Cardiac muscle cell (in vitro differentiated cells and primary cell): ENCODE measurements around the gene GDPD4. TPM values are rescaled to one million over a fixed set of nuclear protein-coding genes. Genes with fewer than 3 reads are reported as not detected.

Experiments
- DNase-seq, 2 donors: peaks; one replicate each; pipeline versions ENCODE4 v3.0.0 to v3.0.0-alpha.2; 2010 to 2017; ENCODE audit warnings: low read depth in 1 of 2, low spot score in 1 of 2
- H3K27ac ChIP-seq: fragments of 200-600 bp; sonication (generic); 2 replicates; pipeline ENCODE4 v1.5.1; 2016
- H3K27me3 ChIP-seq: fragments of 200-600 bp; sonication (generic); 2 replicates; pipeline ENCODE4 v1.6.0; 2016; ENCODE audit warnings: control low read depth
- H3K36me3 ChIP-seq: fragments of 200-600 bp; sonication (generic); 2 replicates; pipeline ENCODE4 v1.5.1; 2016; ENCODE audit warnings: control low read depth
- H3K4me1 ChIP-seq: fragments of 200-600 bp; sonication (generic); 2 replicates; pipeline ENCODE4 v1.8.1; 2017; ENCODE audit warnings: low read depth, mild to moderate bottlenecking, mixed run types
- H3K4me3 ChIP-seq: fragments of 200-600 bp; sonication (generic); 2 replicates; pipeline ENCODE4 v1.5.1; 2016; ENCODE audit warnings: mild to moderate bottlenecking
- H3K9me3 ChIP-seq: fragments of 200-600 bp; sonication (generic); 2 replicates; pipeline ENCODE4 v1.5.1; 2017; ENCODE audit warnings: low read depth, mild to moderate bottlenecking, control low read depth
- polyA plus RNA-seq: library from polyadenylated mRNA; unstranded; fragments of >200 nt; fragmentation: Nextera tagmentation; extraction: Ambion mirVana; gene quantifications from 2 replicates; pipeline ENCODE4 v1.2.1, GENCODE V29; 2016
- total RNA-seq: library from RNA; depleted of rRNA; stranded (reverse); fragments of >200 nt; gene quantifications from 2 replicates; pipeline ENCODE4 v1.2.3, GENCODE V29; 2016
- TF ChIP-seq, protein P1 (sequence below): IDR thresholded peaks from 2 replicates; pipeline ENCODE4 v1.5.1; 2012; ENCODE audit warnings: low read depth, mild to moderate bottlenecking, low read length

GDPD4 gene
- total and polyA plus RNA-seq, 2 experiments from 2014 or later = not detected

DNA sequence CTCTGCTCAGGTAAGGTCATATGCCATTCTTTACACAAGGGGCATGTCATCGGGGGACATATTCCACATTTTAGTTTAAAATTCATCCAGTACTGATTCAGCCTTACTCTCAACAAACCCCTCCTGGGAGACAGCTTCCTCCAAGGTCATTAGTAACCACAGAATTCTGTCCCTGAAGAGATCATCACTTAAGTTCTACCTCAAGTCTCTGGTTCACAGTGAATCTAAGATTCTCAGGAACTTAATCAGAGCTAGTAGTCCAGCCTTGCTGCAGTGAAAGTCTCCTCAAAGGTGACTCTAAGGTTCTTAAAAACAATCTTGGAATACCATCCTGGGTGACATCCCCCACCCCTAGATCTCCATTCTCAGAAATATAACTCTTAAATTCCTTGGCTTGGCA is 18.9 kb upstream of the GDPD4 start:
- Histone ChIP-seq H3K9me3 (no peaks in the 10 kb centered on the region), H3K36me3 (no peaks in the 10 kb centered on the region), H3K27me3 (no peaks in the 10 kb centered on the region), H3K27ac (no peak overlapping the region), H3K4me1 (no peaks in the 10 kb centered on the region), H3K4me3 (no peak overlapping the region)
- TF ChIP-seq, protein P1, sequence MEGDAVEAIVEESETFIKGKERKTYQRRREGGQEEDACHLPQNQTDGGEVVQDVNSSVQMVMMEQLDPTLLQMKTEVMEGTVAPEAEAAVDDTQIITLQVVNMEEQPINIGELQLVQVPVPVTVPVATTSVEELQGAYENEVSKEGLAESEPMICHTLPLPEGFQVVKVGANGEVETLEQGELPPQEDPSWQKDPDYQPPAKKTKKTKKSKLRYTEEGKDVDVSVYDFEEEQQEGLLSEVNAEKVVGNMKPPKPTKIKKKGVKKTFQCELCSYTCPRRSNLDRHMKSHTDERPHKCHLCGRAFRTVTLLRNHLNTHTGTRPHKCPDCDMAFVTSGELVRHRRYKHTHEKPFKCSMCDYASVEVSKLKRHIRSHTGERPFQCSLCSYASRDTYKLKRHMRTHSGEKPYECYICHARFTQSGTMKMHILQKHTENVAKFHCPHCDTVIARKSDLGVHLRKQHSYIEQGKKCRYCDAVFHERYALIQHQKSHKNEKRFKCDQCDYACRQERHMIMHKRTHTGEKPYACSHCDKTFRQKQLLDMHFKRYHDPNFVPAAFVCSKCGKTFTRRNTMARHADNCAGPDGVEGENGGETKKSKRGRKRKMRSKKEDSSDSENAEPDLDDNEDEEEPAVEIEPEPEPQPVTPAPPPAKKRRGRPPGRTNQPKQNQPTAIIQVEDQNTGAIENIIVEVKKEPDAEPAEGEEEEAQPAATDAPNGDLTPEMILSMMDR = no peak
- no peak for DNase-seq

DNA sequence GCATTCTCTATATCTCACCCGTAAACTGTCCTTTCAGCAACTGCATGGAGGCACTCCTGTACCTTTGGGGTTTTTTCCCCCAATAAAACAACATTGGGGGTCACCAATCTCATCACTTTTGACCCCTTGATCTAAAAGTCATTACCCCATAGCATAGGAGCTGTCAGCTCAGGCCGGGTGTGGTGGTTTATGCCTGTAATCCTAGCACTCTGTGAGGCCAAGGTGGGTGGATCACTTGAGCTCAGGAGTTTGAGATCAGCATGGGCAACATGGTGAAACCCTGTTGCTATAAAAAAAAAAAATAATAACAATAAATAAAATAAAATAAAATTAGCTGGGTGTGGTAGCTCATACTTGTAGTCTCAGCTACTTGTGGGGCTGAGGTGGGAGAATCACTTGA is 17.1 kb upstream of the GDPD4 start:
- Histone ChIP-seq H3K4me3 (no peak overlapping the region), H3K36me3 (no peaks in the 10 kb centered on the region), H3K27ac (no peak overlapping the region), H3K27me3 (no peaks in the 10 kb centered on the region), H3K4me1 (no peaks in the 10 kb centered on the region), H3K9me3 (no peaks in the 10 kb centered on the region)
- TF ChIP-seq, protein P1 = no peak
- DNase-seq = no peak

DNA sequence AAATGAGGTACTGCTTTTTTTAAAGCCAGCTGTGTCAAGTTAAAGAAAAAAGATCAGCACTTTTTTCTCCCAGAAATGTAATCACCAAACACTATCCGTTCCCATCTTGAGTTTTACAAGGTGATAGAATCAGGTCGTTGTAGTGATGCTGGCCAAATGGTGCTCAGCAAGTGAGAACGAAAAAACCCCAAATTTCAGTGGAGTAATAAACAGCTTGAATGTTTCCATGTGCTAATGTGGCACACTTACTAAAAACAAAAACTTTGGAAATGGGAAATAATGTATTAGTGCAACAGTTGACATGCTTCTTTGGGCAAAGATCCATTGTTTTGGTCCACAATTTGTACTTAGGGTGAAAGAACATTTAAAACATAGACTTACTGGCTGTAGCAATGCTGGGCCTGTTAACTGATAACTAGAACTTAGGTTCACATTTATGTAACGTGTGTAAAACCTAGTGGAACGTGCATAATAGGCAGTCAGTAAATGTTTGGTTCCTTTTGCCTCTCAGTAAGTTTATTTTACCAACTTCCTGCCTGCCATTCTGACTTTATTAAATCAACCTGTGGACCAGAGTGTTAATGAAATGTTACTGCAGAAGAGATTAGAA is 15.4 kb upstream of the GDPD4 start:
- TF ChIP-seq, protein P1 = no peak
- Histone ChIP-seq H3K27ac (no peak overlapping the region), H3K9me3 (no peaks in the 10 kb centered on the region), H3K36me3 (no peaks in the 10 kb centered on the region), H3K4me3 (no peak overlapping the region), H3K4me1 (no peaks in the 10 kb centered on the region), H3K27me3 (no peaks in the 10 kb centered on the region)
- DNase-seq = no peak

DNA sequence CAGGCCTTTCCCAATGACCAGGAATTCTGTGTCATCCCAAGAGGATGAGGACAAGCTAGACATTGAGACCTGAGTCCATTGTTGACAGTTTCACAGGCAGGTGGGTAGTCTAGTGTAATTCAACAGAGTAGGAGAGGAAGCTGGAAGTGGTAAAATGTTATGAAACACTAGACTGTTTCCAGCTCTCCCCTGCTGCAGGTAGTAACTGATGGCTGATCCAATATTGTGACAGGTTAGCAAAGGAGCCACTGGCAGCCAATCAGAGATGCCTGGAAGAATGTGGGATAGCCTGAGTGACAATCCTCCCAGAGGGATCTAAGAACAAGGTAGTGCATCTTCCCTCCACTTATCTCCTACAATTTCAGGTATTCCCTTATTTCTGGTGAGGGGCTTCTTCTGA is 10.6 kb upstream of the GDPD4 start:
- TF ChIP-seq, protein P1 = no peak
- H3K27me3 ChIP-seq = no peaks in the 10 kb centered on the region

DNA sequence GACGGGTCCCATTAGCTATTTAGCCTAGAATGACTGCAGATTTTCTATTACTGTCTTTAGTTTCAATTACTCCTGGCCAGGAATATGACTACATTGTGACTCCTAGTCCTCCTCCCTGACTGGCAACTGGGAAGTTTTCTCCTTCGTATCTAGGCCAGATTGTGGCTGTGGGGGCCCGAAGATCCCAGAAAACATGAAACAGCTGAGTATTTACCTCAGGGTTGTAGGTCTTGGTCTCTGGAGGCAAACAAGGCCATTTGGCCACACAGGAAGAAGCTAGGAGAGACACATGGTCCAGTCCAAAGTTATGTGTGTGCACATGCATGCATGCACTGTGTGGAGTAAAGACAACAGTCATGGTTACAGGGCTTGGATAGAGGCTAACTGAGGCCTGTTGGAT is 10.2 kb upstream of the GDPD4 start:
- Histone ChIP-seq H3K4me3 (no peak overlapping the region), H3K27ac (no peak overlapping the region), H3K36me3 (no peaks in the 10 kb centered on the region), H3K27me3 (no peaks in the 10 kb centered on the region), H3K4me1 (no peaks in the 10 kb centered on the region), H3K9me3 (no peaks in the 10 kb centered on the region)
- DNase-seq = no peak
- TF ChIP-seq, protein P1 = no peak

More for the DNA sequence above, 10.6 kb upstream of the GDPD4 start:
- Histone ChIP-seq H3K36me3 (no peaks in the 10 kb centered on the region), H3K9me3 (no peaks in the 10 kb centered on the region), H3K4me1 (no peaks in the 10 kb centered on the region), H3K27ac (no peak overlapping the region), H3K4me3 (no peak overlapping the region)
- DNase-seq = no peak

DNA sequence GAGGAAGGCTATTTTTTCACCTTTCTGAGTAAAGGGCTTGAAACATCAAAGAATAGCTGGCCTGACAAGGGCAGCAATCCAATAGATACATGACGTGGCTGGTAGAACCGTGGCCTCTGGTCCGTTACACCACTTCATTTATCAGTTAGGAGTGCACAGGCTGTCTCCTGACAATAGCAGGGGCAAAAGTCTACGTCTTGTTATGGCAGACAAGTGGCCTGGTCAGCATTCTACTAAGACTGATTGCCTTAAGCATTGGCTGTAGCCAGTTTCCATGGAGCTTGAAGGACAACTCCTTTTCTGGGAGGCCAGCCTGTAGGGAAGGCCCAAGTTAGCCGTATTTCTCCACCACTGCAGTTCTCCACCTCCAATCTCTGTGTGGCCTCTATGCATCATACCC is 9.2 kb upstream of the GDPD4 start:
- Histone ChIP-seq H3K27me3 (no peaks in the 10 kb centered on the region), H3K4me3 (no peak overlapping the region), H3K9me3 (no peaks in the 10 kb centered on the region), H3K4me1 (no peaks in the 10 kb centered on the region), H3K36me3 (no peaks in the 10 kb centered on the region), H3K27ac (no peak overlapping the region)
- TF ChIP-seq, protein P1 = no peak
- DNase-seq = peak in 1 of 2 donors; percentile 2
